ENCODE data around the gene CEND1.

Gene CEND1

GRCh38 chr11:811446-812245 is 21.8 kb upstream of the CEND1 start:
- H3K36me3 Mint-ChIP-seq = peaks cover 32 to 49% of the 10 kb centered on the region in 2 donors
- peak overlapping the region; percentile 98 for H3K27ac Mint-ChIP-seq
- no peaks in the 10 kb centered on the region for H3K27me3 Mint-ChIP-seq
- H3K4me3 Mint-ChIP-seq = peak overlapping the region; percentile 91 to 97
- peaks cover 32 to 49% of the 10 kb centered on the region in 2 donors for H3K4me1 Mint-ChIP-seq
- H3K9me3 Mint-ChIP-seq = no peaks in the 10 kb centered on the region
- ATAC-seq (replicated peaks) (no peak), DNase-seq (no peak)

- Mint-ChIP-seq H3K4me1 (peaks cover 33 to 49% of the 10 kb centered on the region in 2 donors), H3K27me3 (no peaks in the 10 kb centered on the region), H3K27ac (peak overlapping the region; percentile 99), H3K36me3 (peaks cover 31 to 46% of the 10 kb centered on the region in 2 donors), H3K4me3 (peak overlapping the region; percentile 91 to 97), H3K9me3 (no peaks in the 10 kb centered on the region)
- ATAC-seq (replicated peaks) (peak; percentile 7 to 12), DNase-seq (no peak)
Measured at GRCh38 chr11:810040-810567, 20.2 kb upstream of the CEND1 start.

GRCh38 chr11:809287-810039 is 19.6 kb upstream of the CEND1 start, which contains the start of gene RPLP2:
Gene RPLP2 (plus strand): TSS chr11:809967. CDS start chr11:810235, 268 bp downstream.
- peaks cover 31 to 46% of the 10 kb centered on the region in 2 donors for H3K36me3 Mint-ChIP-seq
- DNase-seq (peak; percentile 96), ATAC-seq (replicated peaks) (peak; percentile 85 to 88)
- peak within 1 kb of the TSS; percentile 91 to 97 for H3K4me3 Mint-ChIP-seq
- no peaks in the 10 kb centered on the region for H3K27me3 Mint-ChIP-seq
- H3K27ac Mint-ChIP-seq = peak within 1 kb of the TSS; percentile 99
- no peaks in the 10 kb centered on the region for H3K9me3 Mint-ChIP-seq
- H3K4me1 Mint-ChIP-seq = peaks cover 36 to 51% of the 10 kb centered on the region in 2 donors

- Mint-ChIP-seq H3K27ac (peak overlapping the region; percentile 99), H3K4me3 (peak overlapping the region; percentile 91 to 97), H3K36me3 (peaks cover 28 to 41% of the 10 kb centered on the region in 2 donors), H3K9me3 (no peaks in the 10 kb centered on the region), H3K27me3 (no peaks in the 10 kb centered on the region), H3K4me1 (peaks cover 37 to 59% of the 10 kb centered on the region in 2 donors)
- DNase-seq = no peak
- ATAC-seq (replicated peaks) = peak in 1 of 2 donors; percentile 0
Measured at GRCh38 chr11:808427-809286, 18.8 kb upstream of the CEND1 start.

GRCh38 chr11:804599-804964 is 14.7 kb upstream of the CEND1 start:
- peak overlapping the region; percentile 82 to 83 for H3K4me3 Mint-ChIP-seq
- no peaks in the 10 kb centered on the region for H3K9me3 Mint-ChIP-seq
- H3K4me1 Mint-ChIP-seq = peaks cover 16 to 36% of the 10 kb centered on the region in 2 donors
- peak overlapping the region; percentile 47 for H3K27ac Mint-ChIP-seq
- peaks cover 5 to 22% of the 10 kb centered on the region in 2 donors for H3K36me3 Mint-ChIP-seq
- DNase-seq = no peak
- H3K27me3 Mint-ChIP-seq = no peaks in the 10 kb centered on the region
- ATAC-seq (replicated peaks) = no peak

- Mint-ChIP-seq H3K27ac (peak overlapping the region; percentile 37), H3K4me3 (peak overlapping the region; percentile 82 to 83), H3K9me3 (no peaks in the 10 kb centered on the region), H3K4me1 (peaks cover 15 to 35% of the 10 kb centered on the region in 2 donors), H3K27me3 (no peaks in the 10 kb centered on the region), H3K36me3 (peaks cover 2 to 21% of the 10 kb centered on the region in 2 donors)
- DNase-seq = no peak
- no peak for ATAC-seq (replicated peaks)
Measured at GRCh38 chr11:803770-804598, 14.1 kb upstream of the CEND1 start.

- H3K36me3 Mint-ChIP-seq = peaks cover 2 to 18% of the 10 kb centered on the region in 2 donors
Measured at GRCh38 chr11:803467-803742, 13.5 kb upstream of the CEND1 start.

GRCh38 chr11:802693-803466 is 13.0 kb upstream of the CEND1 start:
- peaks cover 2 to 16% of the 10 kb centered on the region in 2 donors for H3K36me3 Mint-ChIP-seq
- H3K4me1 Mint-ChIP-seq = peaks cover 12 to 24% of the 10 kb centered on the region in 2 donors
- no peaks in the 10 kb centered on the region for H3K27me3 Mint-ChIP-seq
- H3K9me3 Mint-ChIP-seq = no peaks in the 10 kb centered on the region
- no peak for DNase-seq
- H3K4me3 Mint-ChIP-seq = peak overlapping the region in 1 of 2 donors; percentile 25
- H3K27ac Mint-ChIP-seq = no peak overlapping the region
- ATAC-seq (replicated peaks) = no peak

More at GRCh38 chr11:803467-803742, 13.5 kb upstream of the CEND1 start:
- peak overlapping the region in 1 of 2 donors; percentile 82 for H3K4me3 Mint-ChIP-seq
- DNase-seq (no peak), ATAC-seq (replicated peaks) (no peak)
- H3K9me3 Mint-ChIP-seq = no peaks in the 10 kb centered on the region
- peaks cover 13 to 29% of the 10 kb centered on the region in 2 donors for H3K4me1 Mint-ChIP-seq
- H3K27ac Mint-ChIP-seq = no peak overlapping the region
- no peaks in the 10 kb centered on the region for H3K27me3 Mint-ChIP-seq

GRCh38 chr11:802018-802617 is 12.2 kb upstream of the CEND1 start:
- Mint-ChIP-seq H3K4me1 (peaks cover 11 to 22% of the 10 kb centered on the region in 2 donors), H3K36me3 (peaks cover 2 to 14% of the 10 kb centered on the region in 2 donors), H3K27me3 (no peaks in the 10 kb centered on the region), H3K4me3 (no peak overlapping the region), H3K27ac (no peak overlapping the region), H3K9me3 (no peaks in the 10 kb centered on the region)
- ATAC-seq (replicated peaks) = no peak
- DNase-seq = no peak

- ATAC-seq (replicated peaks) (no peak), DNase-seq (no peak)
- peak overlapping the region; percentile 32 to 38 for H3K4me3 Mint-ChIP-seq
- peaks cover 4 to 14% of the 10 kb centered on the region in 2 donors for H3K36me3 Mint-ChIP-seq
- H3K27me3 Mint-ChIP-seq = no peaks in the 10 kb centered on the region
- H3K4me1 Mint-ChIP-seq = peaks cover 13 to 27% of the 10 kb centered on the region in 2 donors
- H3K9me3 Mint-ChIP-seq = no peaks in the 10 kb centered on the region
- no peak overlapping the region for H3K27ac Mint-ChIP-seq
Measured at GRCh38 chr11:801097-801780, 11.3 kb upstream of the CEND1 start.

- no peak overlapping the region for H3K4me3 Mint-ChIP-seq
- ATAC-seq (replicated peaks) = no peak
- H3K36me3 Mint-ChIP-seq = peaks cover 4 to 19% of the 10 kb centered on the region in 2 donors
Measured at GRCh38 chr11:800473-800872, 10.6 kb upstream of the CEND1 start.

More at GRCh38 chr11:800473-800872, 10.6 kb upstream of the CEND1 start:
- no peak for DNase-seq
- Mint-ChIP-seq H3K27ac (no peak overlapping the region), H3K9me3 (no peaks in the 10 kb centered on the region), H3K4me1 (peaks cover 13 to 35% of the 10 kb centered on the region in 2 donors), H3K27me3 (no peaks in the 10 kb centered on the region)
